Activated CD8-positive, alpha-beta memory T cell treated with anti-CD3 and anti-CD28 coated beads, Interleukin-2, amount 50 U/mL, for 48 hours (primary cell): ENCODE data around the gene SNAPIN.
A peak's percentile ranks its signal among the peaks of the same experiment; 100 is the strongest.
"Not testable (repeated sequence)": the region's sequence is repeated elsewhere in the genome, so short reads cannot be mapped to it uniquely, and the experiment has no call there.

Experiments used
- DNase-seq: peaks from one replicate; pipeline ENCODE4 v3.0.0-alpha.2; 2020

SNAPIN gene

DNA sequence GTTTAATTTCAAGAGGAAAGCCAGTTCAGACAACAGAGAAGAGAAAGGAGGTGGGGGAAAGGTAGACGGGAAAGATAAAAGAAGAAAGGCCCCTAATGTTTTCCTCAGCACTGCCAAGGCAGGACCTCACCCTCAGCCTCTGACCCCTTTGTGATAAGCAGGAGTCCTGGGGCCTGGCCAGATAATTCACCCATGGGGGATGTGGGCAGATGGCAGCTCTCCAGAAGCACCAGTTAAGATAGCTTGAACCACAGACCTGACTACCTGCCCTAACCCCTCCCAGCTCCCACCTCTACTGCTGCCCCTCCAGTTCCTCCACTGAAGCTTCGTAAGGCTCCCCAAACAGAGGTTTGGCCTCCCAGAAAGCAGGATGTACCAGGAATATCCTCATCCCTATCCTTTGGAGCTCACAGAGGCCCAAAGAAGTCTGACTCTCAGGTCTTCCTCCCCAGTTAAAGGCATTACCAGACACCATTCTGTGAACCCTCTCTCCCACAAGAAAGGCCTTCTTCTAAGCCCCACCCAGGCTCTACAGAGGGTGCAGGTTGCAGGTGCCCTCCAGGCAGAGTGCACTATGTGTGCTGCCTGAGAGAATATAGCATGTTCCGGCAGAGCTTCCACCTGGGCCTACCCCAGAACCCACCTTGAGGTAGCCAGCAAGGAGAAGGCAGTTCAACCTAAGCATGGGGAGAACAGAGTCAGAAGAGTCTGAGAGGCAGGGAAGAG lies 9.2 kb upstream of the SNAPIN start:
- DNase-seq = no peak

DNA sequence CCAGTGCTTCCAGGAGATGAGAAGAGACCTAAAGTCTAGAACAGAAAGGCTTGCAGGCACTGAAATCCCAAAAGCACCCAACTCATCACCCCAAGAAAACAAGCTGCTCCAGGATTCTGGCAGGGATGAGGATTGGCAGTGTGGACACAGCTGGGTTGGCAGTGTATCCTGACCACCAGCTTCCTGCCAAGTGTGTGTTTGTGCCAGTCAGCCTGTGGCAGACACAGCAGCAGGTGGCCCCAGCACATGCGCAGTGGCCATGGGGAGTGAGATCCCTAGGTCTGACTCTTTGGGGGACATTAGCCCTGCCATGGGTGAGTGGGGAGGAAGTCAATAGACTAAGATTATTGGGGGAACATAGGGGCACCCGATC lies 8.7 kb upstream of the SNAPIN start:
- DNase-seq = no peak

DNA sequence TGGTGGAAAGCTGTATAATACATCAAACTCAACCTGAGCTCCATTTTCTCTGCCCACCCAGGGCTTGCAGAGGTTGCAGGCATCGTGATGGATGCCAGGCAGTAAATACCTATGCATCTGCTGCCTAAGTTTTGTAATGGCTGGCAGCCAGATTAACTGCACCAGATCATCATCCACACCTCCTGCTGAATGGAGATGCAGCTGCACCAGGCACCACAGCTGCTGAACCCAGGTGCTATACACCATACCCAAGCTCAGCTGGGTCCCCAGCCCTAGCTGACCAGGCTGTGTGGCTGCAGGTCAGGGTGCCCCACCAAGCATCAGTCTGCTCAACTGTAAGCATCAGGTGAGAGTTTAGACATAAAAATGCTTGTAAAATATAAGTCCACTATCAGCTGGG lies 6.7 kb upstream of the SNAPIN start:
- DNase-seq = no peak

DNA sequence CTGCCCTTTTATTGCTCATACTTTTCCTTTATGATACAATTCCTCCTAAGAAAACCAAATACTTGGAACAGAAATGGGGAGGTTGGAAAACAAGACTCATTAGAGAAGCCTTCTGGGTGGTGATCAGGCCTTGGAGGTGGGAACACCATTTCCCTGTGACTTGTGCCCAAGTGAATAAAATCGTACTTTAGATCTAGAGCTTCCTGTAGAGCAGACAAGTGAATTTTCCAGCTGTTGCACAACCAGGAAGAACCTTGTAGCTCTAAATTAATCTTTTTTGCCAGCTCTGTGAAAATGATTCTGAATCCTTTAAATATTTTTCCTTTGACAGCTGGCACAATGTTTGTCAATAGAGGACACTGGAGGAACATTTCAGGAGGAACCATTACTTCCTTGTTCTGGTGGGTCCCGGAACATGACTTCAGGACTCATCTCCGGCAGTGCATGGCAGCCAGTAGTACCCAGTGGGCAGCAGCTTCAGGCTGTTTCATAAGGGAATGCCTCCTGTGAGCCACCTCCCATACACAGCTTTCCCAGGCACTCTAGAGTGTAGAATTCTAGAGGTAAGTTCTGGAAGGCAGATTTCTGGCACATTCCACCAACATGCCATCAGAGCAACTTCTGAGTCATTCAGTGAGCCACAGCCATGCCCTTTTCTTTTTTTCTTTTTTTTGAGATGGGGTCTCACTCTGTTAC lies 5.5 kb upstream of the SNAPIN start:
- DNase-seq = no peak

DNA sequence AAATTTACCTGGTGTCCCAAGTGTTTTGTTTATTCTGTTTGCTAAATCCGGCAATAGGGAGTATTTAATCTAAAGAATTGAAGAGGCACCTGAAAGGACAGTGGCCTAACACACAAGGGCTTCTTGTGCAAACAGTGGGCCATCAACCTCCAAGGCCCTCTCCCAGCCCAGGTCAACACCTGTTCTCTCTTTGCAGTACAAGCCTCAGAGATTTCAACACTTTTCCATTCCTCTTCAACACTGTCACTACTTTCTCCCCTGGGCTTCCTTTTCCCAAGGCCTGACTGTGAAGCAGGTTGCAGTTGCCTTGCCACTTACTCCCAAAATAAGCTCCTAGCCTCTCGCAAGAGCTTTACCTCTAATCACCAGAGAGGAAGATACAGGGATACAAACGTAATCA lies 3.2 kb upstream of the SNAPIN start:
- DNase-seq = no peak

DNA sequence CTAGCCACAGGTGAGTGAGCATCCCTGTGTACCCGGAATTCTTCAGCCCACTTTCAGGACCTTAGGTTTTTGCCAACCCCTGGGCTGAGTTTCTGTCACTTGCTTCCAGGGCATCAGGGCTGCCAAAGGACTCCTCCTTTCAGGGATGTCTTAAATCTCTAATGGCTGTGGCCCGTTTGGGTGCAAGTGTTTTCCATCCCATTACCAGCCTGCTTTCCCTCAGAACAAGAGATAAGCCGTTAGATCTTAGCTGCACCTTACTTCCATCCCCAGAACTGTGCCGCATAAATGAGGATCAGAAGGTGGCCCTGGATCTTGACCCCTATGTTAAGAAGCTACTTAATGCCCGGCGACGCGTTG lies 652 bp downstream of the SNAPIN start:
- DNase-seq = no peak

DNA sequence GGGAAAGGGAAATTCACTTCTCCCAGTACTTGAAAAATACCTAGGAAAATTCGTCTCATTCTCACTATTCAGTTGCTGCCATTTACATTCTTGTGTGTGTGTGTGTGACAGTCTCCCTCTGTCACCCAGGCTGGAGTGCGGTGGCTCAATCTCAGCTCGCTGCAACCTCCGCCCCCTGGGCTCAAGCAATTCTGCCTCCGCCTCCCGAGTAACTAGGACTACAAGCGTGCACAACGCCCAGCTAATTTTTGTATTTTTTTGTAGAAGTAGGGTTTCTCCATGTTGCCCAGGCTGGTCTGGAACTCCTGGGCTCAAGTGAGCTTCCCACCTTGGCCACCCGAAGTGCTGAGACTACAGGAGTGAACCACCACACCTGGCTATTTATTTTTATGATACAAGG lies 1.2 kb downstream of the SNAPIN start:
- DNase-seq = no peak

DNA sequence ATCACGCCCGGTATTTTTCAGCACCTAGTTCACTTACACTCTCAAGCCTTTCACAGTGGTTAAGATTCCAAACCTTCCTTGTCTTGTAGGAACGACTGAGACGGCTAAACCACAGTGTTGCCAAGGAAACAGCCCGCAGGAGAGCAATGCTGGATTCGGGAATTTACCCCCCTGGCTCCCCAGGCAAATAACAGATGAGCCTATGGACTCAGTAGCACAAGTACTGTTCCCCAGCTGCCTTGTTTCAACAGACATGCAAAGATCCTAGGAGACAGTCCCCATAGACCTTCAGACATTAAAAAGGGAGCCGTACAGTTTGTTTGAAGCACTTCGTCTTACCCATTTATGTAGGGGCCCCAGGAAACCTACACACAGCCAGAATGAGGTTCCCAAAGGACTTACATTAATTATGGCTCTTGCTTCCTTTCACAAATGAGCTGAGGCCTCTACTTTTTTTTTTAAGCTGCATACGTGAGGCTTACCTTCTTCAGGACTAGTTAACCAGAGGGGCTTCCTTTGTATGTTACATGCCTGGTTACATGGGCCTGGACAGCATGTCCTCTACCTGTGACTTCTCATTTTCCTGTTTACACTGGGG lies 2.7 kb downstream of the SNAPIN start:
- no peak for DNase-seq

DNA sequence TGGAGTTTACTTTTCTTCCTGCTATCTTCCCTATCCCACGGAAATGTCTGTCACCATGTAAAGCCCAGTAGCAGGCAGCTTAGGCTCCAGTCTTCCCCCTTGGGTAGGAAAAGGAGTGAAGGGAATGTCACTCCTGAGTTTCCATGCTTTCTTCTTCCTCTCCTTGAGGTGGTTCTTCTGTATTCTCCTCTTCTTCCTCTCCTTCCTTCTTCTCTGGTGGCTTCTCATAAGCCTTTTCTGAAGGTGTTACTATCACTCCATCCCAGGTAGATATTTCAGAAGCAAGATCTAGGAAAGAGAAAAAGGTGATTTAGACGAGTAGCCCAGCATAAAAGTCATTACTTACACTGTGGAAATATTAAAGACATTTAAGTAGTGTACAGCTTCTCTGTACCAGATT lies 3.8 kb downstream of the SNAPIN start:
- no peak for DNase-seq

DNA sequence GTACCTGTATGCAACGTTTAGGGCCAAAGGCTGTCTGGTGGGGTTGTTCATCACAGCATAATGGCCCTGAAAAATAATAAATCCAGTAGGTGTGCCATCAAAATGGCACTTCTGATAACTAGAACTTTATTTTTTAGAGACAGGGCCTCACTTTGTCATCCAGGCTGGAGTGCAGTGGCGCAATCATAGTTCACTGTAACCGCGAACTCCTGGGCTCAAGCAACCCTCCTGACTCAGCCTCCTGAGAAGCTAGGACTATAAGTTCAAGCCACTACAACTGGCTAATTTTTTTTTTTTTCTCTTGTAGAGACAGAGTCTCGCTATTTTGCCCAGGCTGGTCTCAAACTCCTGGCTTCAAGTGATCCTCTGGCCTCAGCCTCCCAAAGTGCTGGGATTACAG lies 4.7 kb downstream of the SNAPIN start:
- no peak for DNase-seq

DNA sequence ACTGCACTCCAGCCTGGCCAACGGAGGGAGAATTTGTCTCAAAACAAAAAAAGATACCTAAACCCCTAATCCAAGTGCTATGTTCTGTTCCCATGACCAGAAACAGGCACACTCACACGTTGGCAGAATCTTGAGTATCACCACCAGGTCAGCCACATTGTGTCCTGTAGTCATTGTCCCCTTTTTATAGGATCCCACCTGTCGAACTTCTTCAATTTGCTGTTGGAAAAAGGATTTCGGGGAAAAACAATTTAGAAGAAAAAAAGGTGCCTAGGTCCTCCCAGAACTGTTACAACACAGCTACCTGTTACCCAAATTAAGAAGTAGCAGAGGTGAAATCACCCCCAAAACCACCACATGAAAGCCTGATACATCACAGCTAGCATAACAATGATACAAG lies 8.9 kb downstream of the SNAPIN start:
- no peak for DNase-seq

DNA sequence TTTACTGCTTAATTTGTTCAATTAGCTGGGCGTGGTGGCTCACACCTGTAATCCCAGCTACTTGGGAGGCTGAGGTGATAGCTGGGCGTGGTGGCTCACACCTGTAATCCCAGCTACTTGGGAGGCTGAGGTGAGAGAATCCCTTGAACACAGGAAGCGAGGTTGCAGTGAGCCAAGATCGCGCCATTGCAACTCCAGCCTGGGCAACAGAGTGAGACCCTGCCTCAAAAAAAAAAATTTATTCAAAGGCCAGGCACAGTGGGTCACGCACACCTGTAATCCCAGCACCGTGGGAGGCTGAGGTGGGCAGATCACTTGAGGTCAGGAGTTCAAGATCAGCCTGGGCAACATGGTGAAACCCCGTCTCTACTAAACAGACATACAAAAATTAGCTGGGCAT lies 10.2 kb downstream of the SNAPIN start:
- DNase-seq = not testable (repeated sequence)

DNA sequence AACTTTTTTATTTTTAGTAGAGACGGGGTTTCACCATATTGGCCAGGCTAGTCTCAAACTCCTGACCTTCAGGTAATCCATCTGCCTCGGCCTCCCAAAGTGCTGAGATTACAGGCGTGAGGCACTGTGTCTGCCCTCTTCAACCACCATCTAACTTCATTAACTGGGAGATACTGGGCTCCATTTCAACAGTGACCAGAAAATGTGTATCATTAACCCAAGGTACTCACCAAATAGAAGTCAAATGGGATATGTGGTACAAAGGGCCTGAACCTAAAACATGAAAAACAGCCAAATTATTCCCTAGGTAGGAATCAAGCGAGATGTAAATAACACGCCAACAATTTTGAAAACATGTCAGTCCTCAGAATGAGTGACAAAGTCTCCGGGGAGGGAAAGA lies 11.1 kb downstream of the SNAPIN start:
- DNase-seq = no peak

DNA sequence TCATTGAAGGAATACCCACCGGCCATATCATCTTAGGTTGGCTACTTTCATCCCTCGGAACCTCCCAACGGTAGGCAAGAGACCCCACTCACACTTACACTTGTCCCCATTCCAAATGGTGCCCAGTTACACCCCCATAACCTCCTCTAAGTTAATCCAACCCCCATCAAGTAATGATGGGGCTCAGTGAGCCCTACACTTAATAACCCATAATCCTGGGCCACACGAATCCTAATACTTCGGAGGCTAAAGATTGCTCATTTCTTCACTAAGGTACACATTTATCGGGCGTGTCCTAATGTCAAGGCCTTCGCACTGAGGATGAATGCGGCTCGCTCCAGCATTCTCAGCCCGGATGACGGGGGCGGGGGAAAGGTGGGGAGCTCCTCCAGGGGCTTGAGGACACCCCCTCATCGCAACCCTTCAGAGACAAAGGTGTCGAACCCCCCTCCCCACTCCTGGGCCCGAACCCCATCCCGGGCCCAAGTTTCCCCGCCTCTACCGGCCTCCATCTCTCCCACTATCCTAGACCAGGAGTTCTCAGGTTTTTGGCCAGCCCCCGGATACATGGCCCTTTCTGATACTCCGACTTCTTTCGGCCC lies 11.9 kb downstream of the SNAPIN start:
- DNase-seq = no peak

DNA sequence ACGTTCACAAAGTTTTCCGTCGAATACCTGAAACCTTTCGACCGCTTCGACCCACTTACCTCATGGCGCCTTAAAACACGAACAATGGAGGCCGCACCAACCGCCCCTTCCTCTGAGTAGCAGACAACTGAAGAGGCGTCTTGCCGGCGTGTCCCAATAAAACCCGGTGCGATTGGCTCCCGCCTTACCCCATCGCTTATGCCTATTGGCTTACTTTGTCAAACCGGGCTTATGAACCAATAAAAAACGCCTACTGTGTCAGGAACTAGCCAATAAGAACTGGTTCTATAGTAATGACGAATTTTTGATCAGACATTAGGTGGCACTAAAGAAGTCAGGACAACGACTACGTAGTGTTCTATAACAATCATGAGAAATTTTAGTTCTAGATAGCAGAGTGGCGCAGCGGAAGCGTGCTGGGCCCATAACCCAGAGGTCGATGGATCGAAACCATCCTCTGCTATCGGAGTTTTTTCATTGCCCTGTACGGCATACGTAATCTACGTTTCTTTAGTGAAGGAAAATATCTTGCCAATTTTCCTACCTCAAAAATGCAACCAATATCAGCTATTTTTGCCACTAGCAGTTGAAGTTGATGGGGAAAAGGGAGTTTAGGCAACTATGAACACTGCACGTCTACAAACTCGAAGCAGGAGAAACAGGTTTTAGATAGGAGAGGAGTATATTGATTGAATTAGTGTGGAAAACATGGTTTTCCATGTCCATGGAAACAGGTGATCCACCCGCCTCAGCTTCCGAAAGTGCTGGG lies 12.5 kb downstream of the SNAPIN start, which contains the start of gene ILF2:
TSS of gene ILF2 (minus strand) at position 135 of the 769 bp plus-strand sequence. CDS start at position 64, 71 bp downstream.
- DNase-seq = peak; percentile 96

DNA sequence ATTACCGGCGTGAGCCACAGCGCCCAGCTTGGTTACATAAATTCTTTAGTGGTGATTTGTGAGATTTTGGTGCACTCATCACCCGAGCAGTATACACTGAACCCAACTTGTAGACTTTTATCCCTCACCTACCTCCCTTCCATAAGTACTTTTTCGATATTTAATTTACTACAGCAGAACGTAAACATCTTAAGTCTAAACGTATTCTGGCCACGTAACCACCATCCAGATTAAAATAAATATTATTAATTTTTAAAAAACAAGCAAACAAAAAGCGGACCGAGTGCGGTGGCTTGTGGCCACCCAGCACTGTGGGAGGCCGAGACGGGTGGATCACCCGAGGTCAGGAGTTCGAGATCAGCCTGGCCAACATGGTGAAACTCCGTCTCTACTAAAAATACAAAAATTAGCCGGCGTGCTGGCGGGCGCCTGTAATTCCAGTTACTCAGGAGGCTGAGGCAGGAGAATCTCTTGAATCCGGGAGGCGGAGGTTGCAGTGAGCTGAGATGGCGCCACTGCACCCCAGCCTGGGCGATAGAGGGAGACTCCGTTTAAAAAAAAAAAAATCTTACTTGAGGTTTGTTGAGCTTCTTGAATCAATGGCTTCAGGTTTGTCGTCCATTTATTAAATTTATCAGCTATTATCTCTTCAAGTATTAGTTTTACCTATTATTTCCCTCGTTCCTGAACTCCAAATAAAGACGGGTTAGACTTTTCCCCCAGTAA lies 13.3 kb downstream of the SNAPIN start:
- peak; percentile 82 for DNase-seq

DNA sequence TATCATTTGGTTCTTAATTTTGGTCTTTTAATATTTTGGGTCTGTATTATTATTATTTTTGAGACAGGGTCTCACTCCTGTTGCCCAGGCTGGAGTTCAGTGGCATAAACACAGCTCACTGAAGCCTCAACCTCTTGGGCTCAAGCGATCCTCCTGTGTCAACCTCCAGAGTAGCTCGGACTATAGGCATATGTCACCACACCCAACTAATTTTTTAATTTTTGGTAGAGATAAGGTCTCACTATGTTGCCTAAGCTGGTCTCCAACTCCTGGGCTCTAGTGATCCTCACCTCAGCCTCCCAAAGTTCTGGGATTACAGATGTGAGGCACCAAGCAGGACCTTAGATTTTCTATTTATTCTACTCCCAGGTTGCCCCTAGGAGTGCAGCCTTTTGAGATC lies 15.0 kb downstream of the SNAPIN start:
- DNase-seq = no peak

DNA sequence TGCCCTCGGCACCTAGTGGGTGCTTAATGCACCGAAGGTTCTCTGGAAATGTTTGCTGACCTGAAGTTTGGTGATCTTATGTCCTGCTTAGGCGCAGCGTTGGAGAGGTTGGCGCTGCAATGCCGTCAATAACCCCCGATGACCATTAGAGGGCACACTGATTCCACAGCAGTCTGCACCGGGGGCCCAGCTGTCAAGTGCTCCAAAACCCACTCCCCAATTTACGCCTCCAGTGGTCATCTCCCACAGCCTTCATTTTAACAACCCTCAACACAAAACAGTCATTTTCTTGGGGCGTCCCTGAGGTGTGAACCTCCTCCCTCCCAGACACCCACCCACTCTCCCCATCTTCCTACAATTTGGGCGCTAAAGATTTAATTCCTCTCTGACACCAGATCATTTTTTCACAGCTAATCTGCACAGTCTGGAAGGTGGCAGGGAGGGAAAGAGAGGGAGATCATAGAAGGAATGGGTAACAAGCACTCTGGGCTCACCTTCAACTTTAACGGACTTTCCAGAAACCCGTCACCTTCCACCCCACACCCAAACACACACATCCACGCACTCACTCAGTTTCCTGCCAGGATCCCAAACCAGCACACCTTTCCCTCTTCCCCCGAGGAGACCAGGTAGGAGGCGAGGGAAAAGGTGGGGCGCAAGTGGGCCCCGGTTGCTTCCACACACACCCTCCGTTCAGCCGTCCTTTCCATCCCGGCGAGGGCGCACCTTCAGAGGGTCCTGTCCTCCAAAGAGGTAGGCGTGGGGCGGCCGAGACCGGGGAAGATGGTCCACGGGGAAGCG lies 19.4 kb downstream of the SNAPIN start:
- peak; percentile 74 for DNase-seq

DNA sequence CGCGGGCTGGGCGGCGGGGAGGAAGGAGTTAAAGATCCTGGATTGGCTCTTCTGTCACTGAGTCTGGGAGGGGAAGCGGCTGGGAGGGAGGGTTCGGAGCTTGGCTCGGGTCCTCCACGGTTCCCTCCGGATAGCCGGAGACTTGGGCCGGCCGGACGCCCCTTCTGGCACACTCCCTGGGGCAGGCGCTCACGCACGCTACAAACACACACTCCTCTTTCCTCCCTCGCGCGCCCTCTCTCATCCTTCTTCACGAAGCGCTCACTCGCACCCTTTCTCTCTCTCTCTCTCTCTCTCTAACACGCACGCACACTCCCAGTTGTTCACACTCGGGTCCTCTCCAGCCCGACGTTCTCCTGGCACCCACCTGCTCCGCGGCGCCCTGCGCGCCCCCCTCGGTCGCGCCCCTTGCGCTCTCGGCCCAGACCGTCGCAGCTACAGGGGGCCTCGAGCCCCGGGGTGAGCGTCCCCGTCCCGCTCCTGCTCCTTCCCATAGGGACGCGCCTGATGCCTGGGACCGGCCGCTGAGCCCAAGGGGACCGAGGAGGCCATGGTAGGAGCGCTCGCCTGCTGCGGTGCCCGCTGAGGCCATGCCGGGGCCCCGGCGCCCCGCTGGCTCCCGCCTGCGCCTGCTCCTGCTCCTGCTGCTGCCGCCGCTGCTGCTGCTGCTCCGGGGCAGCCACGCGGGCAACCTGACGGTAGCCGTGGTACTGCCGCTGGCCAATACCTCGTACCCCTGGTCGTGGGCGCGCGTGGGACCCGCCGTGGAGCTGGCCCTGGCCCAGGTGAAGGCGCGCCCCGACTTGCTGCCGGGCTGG lies 20.2 kb downstream of the SNAPIN start, which contains the start of gene NPR1:
TSS of gene NPR1 (plus strand) at position 170 of the 818 bp plus-strand sequence. CDS start at position 591, 421 bp downstream.
- DNase-seq = no peak

DNA sequence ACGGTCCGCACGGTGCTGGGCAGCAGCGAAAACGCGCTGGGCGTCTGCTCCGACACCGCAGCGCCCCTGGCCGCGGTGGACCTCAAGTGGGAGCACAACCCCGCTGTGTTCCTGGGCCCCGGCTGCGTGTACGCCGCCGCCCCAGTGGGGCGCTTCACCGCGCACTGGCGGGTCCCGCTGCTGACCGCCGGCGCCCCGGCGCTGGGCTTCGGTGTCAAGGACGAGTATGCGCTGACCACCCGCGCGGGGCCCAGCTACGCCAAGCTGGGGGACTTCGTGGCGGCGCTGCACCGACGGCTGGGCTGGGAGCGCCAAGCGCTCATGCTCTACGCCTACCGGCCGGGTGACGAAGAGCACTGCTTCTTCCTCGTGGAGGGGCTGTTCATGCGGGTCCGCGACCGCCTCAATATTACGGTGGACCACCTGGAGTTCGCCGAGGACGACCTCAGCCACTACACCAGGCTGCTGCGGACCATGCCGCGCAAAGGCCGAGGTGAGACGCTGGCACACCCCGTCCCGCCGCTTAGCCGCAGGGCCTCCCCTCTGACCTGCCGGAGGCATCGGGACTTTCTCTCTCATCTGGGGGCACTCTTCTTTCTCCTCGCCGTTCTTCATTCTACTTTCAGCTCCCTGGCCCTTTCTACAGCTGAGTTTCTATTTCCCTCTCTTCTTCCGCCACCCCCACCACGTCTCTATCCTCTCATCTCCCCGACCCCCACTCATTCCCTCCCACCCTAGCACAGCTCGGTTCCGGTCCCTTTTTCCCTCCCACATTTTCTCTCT lies 21.0 kb downstream of the SNAPIN start:
- peak; percentile 67 for DNase-seq
